ENCODE results near the gene EGFL7.

EGFL7 gene

DNA sequence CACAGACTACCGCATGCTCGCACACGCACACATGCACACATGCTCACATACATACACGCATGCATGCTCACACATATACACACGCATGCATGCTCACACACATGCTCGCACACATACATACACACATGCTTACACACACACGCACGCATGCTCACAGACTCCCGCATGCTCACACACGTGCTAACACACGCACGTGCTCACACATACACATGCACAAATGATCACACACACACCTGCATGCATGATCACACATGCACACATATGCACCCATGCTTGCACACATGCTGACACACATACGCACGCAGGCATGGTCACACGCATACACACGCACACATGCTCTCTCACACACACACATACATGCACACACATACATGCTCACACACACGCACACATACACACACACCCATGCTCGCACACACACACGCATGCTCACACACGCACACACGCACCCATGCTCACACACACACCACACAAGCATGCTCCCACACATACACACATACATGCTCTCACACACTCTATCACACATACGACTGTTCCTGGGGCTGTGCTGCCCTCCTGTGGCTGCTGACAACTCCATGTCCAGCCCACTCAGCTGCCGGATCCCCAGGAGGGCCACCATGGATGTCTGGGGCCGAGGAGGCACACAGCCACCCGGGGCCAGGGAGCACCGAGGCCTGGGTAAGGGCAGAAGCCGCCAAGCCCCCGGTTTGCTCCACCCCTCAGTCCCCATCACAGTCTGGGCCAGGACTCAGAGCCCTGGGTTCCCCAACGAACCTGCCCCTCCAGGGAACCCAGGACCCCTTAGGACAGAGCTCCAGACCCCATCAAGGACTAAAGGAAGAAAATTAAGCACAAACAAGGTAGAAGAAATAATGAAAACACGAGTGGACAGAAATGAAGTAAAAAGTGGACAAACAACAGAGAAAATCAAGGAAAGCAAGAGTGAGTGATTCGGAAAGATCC is 31.4 kb upstream of the EGFL7 start (continued):
- TF ChIP-seq SALL2 (tag by site-specific recombination; IDR thresholded peaks at IDR 0.05; ENCODE audit: borderline replicate concordance) (peak; percentile 97), YY1 (tag by site-specific recombination; IDR thresholded peaks at IDR 0.05) (no peak), ZNF292 (tag by site-specific recombination; IDR thresholded peaks at IDR 0.05; ENCODE audit: borderline replicate concordance, low read depth) (no peak), ZNF600 (tag by site-specific recombination; IDR thresholded peaks at IDR 0.05) (peak; percentile 66), ZNF560 (tag by site-specific recombination; IDR thresholded peaks at IDR 0.05; ENCODE audit: borderline replicate concordance) (no peak), FEZF1 (tag by site-specific recombination; IDR thresholded peaks at IDR 0.05) (no peak), ZNF629 (tag by site-specific recombination; IDR thresholded peaks at IDR 0.05) (no peak), ZNF707 (tag by site-specific recombination; IDR thresholded peaks at IDR 0.05) (no peak), ZNF677 (tag by site-specific recombination; IDR thresholded peaks at IDR 0.05) (no peak), SP3 (tag by site-specific recombination; IDR thresholded peaks at IDR 0.05) (no peak), ZNF19 (tag by site-specific recombination; IDR thresholded peaks at IDR 0.05; ENCODE audit: low read depth) (no peak), ZNF558 (tag by site-specific recombination; IDR thresholded peaks at IDR 0.05) (no peak), ZNF654 (tag by site-specific recombination; IDR thresholded peaks at IDR 0.05; ENCODE audit: low read depth) (peak; percentile 100), ZNF76 (tag by site-specific recombination; IDR thresholded peaks at IDR 0.05; ENCODE audit: borderline replicate concordance, low read depth) (peak; percentile 33; the same call in 1 of the 2 replicates), ELK4 (IDR thresholded peaks at IDR 0.05; ENCODE audit: borderline replicate concordance, low read depth, low read length) (no peak), ZSCAN4 (tag by site-specific recombination; IDR thresholded peaks at IDR 0.05) (peak; percentile 98), ZNF112 (tag by site-specific recombination; IDR thresholded peaks at IDR 0.05) (no peak), ZNF510 (tag by site-specific recombination; IDR thresholded peaks at IDR 0.05; ENCODE audit: insufficient replicate concordance) (no peak), ZBTB44 (tag by site-specific recombination; IDR thresholded peaks at IDR 0.05) (no peak), SP2 (tag by site-specific recombination; IDR thresholded peaks at IDR 0.05) (no peak), ZNF626 (tag by site-specific recombination; IDR thresholded peaks at IDR 0.05) (no peak)
- TF ChIP-seq, protein P1, sequence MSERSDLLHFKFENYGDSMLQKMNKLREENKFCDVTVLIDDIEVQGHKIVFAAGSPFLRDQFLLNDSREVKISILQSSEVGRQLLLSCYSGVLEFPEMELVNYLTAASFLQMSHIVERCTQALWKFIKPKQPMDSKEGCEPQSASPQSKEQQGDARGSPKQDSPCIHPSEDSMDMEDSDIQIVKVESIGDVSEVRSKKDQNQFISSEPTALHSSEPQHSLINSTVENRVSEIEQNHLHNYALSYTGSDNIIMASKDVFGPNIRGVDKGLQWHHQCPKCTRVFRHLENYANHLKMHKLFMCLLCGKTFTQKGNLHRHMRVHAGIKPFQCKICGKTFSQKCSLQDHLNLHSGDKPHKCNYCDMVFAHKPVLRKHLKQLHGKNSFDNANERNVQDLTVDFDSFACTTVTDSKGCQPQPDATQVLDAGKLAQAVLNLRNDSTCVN (tag by site-specific recombination; optimal IDR thresholded peaks at IDR 0.05): peak; percentile 25
- TF ChIP-seq, protein P2, sequence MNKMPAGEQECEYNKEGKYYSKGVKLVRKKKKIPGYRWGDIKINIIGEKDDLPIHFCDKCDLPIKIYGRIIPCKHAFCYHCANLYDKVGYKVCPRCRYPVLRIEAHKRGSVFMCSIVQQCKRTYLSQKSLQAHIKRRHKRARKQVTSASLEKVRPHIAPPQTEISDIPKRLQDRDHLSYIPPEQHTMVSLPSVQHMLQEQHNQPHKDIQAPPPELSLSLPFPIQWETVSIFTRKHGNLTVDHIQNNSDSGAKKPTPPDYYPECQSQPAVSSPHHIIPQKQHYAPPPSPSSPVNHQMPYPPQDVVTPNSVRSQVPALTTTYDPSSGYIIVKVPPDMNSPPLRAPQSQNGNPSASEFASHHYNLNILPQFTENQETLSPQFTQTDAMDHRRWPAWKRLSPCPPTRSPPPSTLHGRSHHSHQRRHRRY (tag by site-specific recombination; IDR thresholded peaks at IDR 0.05): 0 out of 2 replicates have a peak, but pooled peaks have one; percentile 51
- TF ChIP-seq, protein P3, sequence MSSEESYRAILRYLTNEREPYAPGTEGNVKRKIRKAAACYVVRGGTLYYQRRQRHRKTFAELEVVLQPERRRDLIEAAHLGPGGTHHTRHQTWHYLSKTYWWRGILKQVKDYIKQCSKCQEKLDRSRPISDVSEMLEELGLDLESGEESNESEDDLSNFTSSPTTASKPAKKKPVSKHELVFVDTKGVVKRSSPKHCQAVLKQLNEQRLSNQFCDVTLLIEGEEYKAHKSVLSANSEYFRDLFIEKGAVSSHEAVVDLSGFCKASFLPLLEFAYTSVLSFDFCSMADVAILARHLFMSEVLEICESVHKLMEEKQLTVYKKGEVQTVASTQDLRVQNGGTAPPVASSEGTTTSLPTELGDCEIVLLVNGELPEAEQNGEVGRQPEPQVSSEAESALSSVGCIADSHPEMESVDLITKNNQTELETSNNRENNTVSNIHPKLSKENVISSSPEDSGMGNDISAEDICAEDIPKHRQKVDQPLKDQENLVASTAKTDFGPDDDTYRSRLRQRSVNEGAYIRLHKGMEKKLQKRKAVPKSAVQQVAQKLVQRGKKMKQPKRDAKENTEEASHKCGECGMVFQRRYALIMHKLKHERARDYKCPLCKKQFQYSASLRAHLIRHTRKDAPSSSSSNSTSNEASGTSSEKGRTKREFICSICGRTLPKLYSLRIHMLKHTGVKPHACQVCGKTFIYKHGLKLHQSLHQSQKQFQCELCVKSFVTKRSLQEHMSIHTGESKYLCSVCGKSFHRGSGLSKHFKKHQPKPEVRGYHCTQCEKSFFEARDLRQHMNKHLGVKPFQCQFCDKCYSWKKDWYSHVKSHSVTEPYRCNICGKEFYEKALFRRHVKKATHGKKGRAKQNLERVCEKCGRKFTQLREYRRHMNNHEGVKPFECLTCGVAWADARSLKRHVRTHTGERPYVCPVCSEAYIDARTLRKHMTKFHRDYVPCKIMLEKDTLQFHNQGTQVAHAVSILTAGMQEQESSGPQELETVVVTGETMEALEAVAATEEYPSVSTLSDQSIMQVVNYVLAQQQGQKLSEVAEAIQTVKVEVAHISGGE (tag by site-specific recombination; conservative IDR thresholded peaks at IDR 0.05; ENCODE audit: low read depth): no peak
- TF ChIP-seq, protein P4, sequence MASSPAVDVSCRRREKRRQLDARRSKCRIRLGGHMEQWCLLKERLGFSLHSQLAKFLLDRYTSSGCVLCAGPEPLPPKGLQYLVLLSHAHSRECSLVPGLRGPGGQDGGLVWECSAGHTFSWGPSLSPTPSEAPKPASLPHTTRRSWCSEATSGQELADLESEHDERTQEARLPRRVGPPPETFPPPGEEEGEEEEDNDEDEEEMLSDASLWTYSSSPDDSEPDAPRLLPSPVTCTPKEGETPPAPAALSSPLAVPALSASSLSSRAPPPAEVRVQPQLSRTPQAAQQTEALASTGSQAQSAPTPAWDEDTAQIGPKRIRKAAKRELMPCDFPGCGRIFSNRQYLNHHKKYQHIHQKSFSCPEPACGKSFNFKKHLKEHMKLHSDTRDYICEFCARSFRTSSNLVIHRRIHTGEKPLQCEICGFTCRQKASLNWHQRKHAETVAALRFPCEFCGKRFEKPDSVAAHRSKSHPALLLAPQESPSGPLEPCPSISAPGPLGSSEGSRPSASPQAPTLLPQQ (tag by site-specific recombination; IDR thresholded peaks at IDR 0.05): peak; percentile 56

All from HEK293 (cell line).